GM13976 (cell line): Measurements from ENCODE around the gene GNE.

Experiments
- DNase-seq: peaks from one replicate; pipeline ENCODE4 v3.0.0; 2012; ENCODE audit warnings: low spot score
- CTCF ChIP-seq: IDR thresholded peaks from 2 replicates; pipeline ENCODE4 v1.5.1; 2012; ENCODE audit warnings: borderline replicate concordance, mild to moderate bottlenecking; ENCODE audit not compliant: insufficient read depth; ENCODE audit errors: extremely low read depth, missing control alignments, control extremely low read depth
- in situ Hi-C: fragments of 300-500 bp; cut with MboI; formaldehyde crosslinking; loops from one replicate; pipeline ENCODE4 v1.12.0; 2022; ENCODE audit warnings: low sequenced_read_pairs, mixed read lengths, inconsistent platforms; ENCODE audit not compliant: unreplicated experiment

GNE gene

GRCh38 chr9:36174731-36175130 lies 83.5 kb downstream of the GNE start:
- in situ Hi-C loops = no loop called here
- TF ChIP-seq CTCF = no peak

GRCh38 chr9:36174271-36174670 lies 84.0 kb downstream of the GNE start:
- no peak for TF ChIP-seq CTCF
- DNase-seq = no peak
- in situ Hi-C loops = no loop called here

More at GRCh38 chr9:36174731-36175130, 83.5 kb downstream of the GNE start:
- no peak for DNase-seq

GRCh38 chr9:36173861-36174260 lies 84.4 kb downstream of the GNE start:
- in situ Hi-C loops = no loop called here
- DNase-seq = no peak
- TF ChIP-seq CTCF = no peak

- in situ Hi-C loops = no loop called here
- no peak for DNase-seq
- TF ChIP-seq CTCF = no peak
These were observed 87.7 kb downstream of the GNE start for GRCh38 chr9:36170531-36170930.

GRCh38 chr9:36169708-36170107 lies 88.5 kb downstream of the GNE start:
- TF ChIP-seq CTCF = no peak
- in situ Hi-C loops = loop anchor here (5.0 kb wide), 1 partner anchor 67 kb away; no protein-coding TSS in a partner anchor

GRCh38 chr9:36169166-36169565 lies 89.1 kb downstream of the GNE start, which contains the start of gene CCIN:
Gene CCIN (plus strand): TSS chr9:36169388. CDS start chr9:36169503, 115 bp downstream.
- in situ Hi-C loops = loop anchor here (5.0 kb wide), 1 partner anchor 67 kb away; no protein-coding TSS in a partner anchor
- no peak for TF ChIP-seq CTCF
- no peak for DNase-seq

More at GRCh38 chr9:36169708-36170107, 88.5 kb downstream of the GNE start:
- no peak for DNase-seq
